ENCODE measurements around the gene EGF.

GRCh38 chr4:109879081-109879480 is 33.6 kb upstream of the EGF start:
- TF ChIP-seq EZH2 (IDR thresholded peaks at IDR 0.05; ENCODE audit: borderline replicate concordance, low read length) (no peak), CTCF (conservative IDR thresholded peaks at IDR 0.05 in 1 of 2, IDR thresholded peaks at IDR 0.05 in 1 of 2; ENCODE audit: extremely low read depth in 1 of 2, insufficient read depth in 1 of 2, low read depth in 1 of 2, low read length in 2 of 2) (no peak)
